ENCODE results near the gene NEK7.

Gene NEK7

DNA sequence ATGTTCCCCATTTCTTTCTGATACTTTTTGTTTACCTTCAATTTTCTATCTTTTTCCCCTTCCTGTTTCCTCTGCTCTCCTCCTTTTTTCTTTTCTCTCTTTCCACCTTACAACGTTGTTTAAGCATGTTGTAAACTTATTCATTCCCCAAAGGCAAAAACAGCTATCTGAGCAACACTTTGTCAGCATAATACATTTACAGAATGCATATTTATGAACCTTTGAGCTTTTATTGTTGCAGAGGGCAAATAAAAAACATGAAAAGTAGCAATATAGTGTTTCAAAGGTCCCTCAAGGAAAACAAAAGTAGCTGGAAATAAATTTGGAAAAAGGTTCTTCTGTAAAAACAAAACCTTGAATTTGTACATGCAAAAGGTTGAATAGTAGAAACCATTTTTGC lies 214.2 kb downstream of the NEK7 start:
- no peak overlapping the region for H3K4me3 ChIP-seq (ENCODE audit: low read depth, low read length)
- no peaks in the 10 kb centered on the region for H3K36me3 ChIP-seq
- H3K4me1 ChIP-seq = no peaks in the 10 kb centered on the region
- no peak for DNase-seq
- no peaks in the 10 kb centered on the region for H3K27me3 ChIP-seq
- TF ChIP-seq CTCF (IDR thresholded peaks at IDR 0.05; ENCODE audit: low read depth, low read length) = no peak
- H3K9me3 ChIP-seq = no peaks in the 10 kb centered on the region

Measured in BE2C (cell line).